OCI-LY3 (cell line): Measurements from ENCODE around the gene RGS6.

Source experiments
- EZH2phosphoT487 ChIP-seq: fragments of 200-600 bp; shearing (Covaris generic); IDR thresholded peaks from 2 replicates; pipeline ENCODE4 v1.6.1; 2018; ENCODE audit warnings: antibody characterized with exemption, mixed run types, low read depth
- TF ChIP-seq, protein P1 (sequence below): fragments of 200-600, 300-600 bp; sonication (generic); IDR thresholded peaks from 2 replicates; pipeline ENCODE4 v1.5.1; 2014; ENCODE audit warnings: antibody characterized with exemption, low read length, low read depth

DNA sequence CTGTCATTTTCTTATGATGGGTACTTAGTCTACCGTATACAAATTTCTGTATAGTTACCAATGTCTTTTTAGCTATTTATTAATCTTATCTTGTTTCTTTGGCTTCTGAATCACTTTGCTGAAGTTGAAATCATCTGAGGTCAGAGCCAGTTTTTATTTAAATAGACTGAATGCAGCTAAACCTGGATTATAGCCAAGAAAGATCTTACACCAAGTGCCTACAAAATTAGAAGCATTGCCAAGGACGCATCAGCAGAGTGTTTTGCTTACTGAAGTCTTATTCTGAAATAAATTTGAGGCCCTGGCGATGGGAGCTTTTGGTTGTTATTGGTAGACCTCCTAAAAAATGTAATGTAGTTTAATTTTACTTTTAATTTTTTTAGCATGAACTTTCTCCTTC is 128.2 kb downstream of the RGS6 start:
- TF ChIP-seq, protein P1, sequence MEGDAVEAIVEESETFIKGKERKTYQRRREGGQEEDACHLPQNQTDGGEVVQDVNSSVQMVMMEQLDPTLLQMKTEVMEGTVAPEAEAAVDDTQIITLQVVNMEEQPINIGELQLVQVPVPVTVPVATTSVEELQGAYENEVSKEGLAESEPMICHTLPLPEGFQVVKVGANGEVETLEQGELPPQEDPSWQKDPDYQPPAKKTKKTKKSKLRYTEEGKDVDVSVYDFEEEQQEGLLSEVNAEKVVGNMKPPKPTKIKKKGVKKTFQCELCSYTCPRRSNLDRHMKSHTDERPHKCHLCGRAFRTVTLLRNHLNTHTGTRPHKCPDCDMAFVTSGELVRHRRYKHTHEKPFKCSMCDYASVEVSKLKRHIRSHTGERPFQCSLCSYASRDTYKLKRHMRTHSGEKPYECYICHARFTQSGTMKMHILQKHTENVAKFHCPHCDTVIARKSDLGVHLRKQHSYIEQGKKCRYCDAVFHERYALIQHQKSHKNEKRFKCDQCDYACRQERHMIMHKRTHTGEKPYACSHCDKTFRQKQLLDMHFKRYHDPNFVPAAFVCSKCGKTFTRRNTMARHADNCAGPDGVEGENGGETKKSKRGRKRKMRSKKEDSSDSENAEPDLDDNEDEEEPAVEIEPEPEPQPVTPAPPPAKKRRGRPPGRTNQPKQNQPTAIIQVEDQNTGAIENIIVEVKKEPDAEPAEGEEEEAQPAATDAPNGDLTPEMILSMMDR: no peak
- TF ChIP-seq EZH2phosphoT487: no peak
